ENCODE results near the gene LCOR. TPM values are rescaled to one million over a fixed set of nuclear protein-coding genes. Genes with fewer than 3 reads are reported as not detected.
A peak's percentile ranks its signal among the peaks of the same experiment; 100 is the strongest.

Gene LCOR
- total and polyA plus RNA-seq, 2 of the 13 experiments (the other 11 are each of a cell fraction or from before 2014, with no cell fraction given): 12.4 to 23.7 TPM

DNA sequence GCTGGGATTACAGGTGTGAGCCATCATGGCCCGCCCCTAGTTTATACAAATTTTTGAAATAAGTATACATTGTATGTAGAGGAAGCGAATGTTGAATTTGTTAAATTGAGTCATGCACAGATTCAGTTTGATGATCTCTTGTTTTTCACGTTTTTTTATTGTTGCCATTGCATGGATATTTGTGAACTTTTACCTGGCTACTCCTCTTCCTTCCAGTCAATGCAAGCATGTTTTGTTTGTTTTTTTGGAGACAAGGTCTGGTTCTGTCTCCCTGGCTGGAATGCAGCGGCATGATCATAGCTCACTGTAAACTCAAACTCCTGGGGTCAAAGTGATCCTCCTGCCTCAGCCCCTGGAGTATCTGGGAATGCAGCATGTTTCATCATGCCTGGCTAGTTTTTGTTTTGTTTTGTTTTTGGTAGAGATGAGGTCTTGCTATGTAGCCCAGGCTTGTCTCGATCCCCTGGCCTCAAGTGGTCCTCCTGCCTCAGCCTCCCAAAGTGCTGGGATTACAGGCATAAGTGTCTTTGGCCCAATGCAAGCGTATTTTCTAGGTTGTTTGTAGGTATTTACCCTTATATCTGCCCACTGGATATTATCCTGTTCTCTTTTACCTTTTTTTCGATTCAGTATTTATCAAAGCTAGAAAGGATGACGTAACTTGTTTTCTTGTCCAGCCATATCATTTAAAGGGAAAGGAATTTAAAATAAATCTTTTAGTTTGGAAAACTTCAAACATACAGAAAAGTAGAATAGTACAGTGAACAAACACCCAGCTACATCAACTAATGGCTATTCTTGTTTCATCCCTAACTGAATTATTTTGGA is 11.0 kb downstream of the LCOR start (continued):
- no peak for TF ChIP-seq ZNF329 (CRISPR knock-in tag; IDR thresholded peaks at IDR 0.05; ENCODE audit: low read depth)
- peak; percentile 57; the same call in 1 of the 2 replicates for TF ChIP-seq ZNF335 (CRISPR knock-in tag; IDR thresholded peaks at IDR 0.05)
- no peak for TF ChIP-seq ZNF660 (CRISPR knock-in tag; IDR thresholded peaks at IDR 0.05; ENCODE audit: borderline replicate concordance, low read depth)
- TF ChIP-seq GFI1 (CRISPR knock-in tag; IDR thresholded peaks at IDR 0.05; ENCODE audit: borderline replicate concordance): peak; percentile 87
- no peak for TF ChIP-seq BRD4 (CRISPR knock-in tag; IDR thresholded peaks at IDR 0.05)
- TF ChIP-seq, protein P1, sequence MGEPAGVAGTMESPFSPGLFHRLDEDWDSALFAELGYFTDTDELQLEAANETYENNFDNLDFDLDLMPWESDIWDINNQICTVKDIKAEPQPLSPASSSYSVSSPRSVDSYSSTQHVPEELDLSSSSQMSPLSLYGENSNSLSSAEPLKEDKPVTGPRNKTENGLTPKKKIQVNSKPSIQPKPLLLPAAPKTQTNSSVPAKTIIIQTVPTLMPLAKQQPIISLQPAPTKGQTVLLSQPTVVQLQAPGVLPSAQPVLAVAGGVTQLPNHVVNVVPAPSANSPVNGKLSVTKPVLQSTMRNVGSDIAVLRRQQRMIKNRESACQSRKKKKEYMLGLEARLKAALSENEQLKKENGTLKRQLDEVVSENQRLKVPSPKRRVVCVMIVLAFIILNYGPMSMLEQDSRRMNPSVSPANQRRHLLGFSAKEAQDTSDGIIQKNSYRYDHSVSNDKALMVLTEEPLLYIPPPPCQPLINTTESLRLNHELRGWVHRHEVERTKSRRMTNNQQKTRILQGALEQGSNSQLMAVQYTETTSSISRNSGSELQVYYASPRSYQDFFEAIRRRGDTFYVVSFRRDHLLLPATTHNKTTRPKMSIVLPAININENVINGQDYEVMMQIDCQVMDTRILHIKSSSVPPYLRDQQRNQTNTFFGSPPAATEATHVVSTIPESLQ (CRISPR knock-in tag; conservative IDR thresholded peaks at IDR 0.05): 0 out of 2 replicates have a peak, but pooled peaks have one; percentile 30
- peak; percentile 93 for TF ChIP-seq ZMYM2 (CRISPR knock-in tag; IDR thresholded peaks at IDR 0.05)
- TF ChIP-seq CBX1 (IDR thresholded peaks at IDR 0.05; ENCODE audit: low read depth): peak; percentile 51
- TF ChIP-seq, protein P2, sequence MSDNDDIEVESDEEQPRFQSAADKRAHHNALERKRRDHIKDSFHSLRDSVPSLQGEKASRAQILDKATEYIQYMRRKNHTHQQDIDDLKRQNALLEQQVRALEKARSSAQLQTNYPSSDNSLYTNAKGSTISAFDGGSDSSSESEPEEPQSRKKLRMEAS (IDR thresholded peaks at IDR 0.05): peak; percentile 71
- TF ChIP-seq, protein P3, sequence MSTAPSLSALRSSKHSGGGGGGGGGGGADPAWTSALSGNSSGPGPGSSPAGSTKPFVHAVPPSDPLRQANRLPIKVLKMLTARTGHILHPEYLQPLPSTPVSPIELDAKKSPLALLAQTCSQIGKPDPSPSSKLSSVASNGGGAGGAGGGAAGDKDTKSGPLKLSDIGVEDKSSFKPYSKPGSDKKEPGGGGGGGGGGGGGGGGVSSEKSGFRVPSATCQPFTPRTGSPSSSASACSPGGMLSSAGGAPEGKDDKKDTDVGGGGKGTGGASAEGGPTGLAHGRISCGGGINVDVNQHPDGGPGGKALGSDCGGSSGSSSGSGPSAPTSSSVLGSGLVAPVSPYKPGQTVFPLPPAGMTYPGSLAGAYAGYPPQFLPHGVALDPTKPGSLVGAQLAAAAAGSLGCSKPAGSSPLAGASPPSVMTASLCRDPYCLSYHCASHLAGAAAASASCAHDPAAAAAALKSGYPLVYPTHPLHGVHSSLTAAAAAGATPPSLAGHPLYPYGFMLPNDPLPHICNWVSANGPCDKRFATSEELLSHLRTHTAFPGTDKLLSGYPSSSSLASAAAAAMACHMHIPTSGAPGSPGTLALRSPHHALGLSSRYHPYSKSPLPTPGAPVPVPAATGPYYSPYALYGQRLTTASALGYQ (CRISPR knock-in tag; IDR thresholded peaks at IDR 0.05): peak; percentile 96
- 0 out of 2 replicates have a peak, but pooled peaks have one; percentile 72 for TF ChIP-seq WIZ (CRISPR knock-in tag; IDR thresholded peaks at IDR 0.05)
- peak; percentile 68; the same call in 1 of the 2 replicates for TF ChIP-seq GATAD1 (CRISPR knock-in tag; IDR thresholded peaks at IDR 0.05)
- TF ChIP-seq ZNF567 (CRISPR knock-in tag; IDR thresholded peaks at IDR 0.05; ENCODE audit: borderline replicate concordance): no peak
- TF ChIP-seq, protein P4, sequence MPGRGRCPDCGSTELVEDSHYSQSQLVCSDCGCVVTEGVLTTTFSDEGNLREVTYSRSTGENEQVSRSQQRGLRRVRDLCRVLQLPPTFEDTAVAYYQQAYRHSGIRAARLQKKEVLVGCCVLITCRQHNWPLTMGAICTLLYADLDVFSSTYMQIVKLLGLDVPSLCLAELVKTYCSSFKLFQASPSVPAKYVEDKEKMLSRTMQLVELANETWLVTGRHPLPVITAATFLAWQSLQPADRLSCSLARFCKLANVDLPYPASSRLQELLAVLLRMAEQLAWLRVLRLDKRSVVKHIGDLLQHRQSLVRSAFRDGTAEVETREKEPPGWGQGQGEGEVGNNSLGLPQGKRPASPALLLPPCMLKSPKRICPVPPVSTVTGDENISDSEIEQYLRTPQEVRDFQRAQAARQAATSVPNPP (CRISPR knock-in tag; IDR thresholded peaks at IDR 0.05): no peak
- TF ChIP-seq ZNF713 (CRISPR knock-in tag; IDR thresholded peaks at IDR 0.05): no peak
- peak; percentile 98 for TF ChIP-seq ZMYM3 (CRISPR knock-in tag; IDR thresholded peaks at IDR 0.05)
- TF ChIP-seq ZNF7 (CRISPR knock-in tag; IDR thresholded peaks at IDR 0.05): no peak
